ELF-1 (cell line): ENCODE results near the gene SH3BGRL3.
A peak's percentile ranks its signal among the peaks of the same experiment; 100 is the strongest.

Experiments used
- DNase-seq: peaks from one replicate; pipeline ENCODE4 v3.0.0-alpha.2; 2016; ENCODE audit warnings: low read depth, low spot score

SH3BGRL3 gene

GRCh38 chr1:26277719-26278118, 2.2 kb upstream of the SH3BGRL3 start:
- no peak for DNase-seq

GRCh38 chr1:26278303-26278702, 1.6 kb upstream of the SH3BGRL3 start:
- no peak for DNase-seq

GRCh38 chr1:26278724-26279455, 996 bp upstream of the SH3BGRL3 start:
- DNase-seq, result no peak

DNA sequence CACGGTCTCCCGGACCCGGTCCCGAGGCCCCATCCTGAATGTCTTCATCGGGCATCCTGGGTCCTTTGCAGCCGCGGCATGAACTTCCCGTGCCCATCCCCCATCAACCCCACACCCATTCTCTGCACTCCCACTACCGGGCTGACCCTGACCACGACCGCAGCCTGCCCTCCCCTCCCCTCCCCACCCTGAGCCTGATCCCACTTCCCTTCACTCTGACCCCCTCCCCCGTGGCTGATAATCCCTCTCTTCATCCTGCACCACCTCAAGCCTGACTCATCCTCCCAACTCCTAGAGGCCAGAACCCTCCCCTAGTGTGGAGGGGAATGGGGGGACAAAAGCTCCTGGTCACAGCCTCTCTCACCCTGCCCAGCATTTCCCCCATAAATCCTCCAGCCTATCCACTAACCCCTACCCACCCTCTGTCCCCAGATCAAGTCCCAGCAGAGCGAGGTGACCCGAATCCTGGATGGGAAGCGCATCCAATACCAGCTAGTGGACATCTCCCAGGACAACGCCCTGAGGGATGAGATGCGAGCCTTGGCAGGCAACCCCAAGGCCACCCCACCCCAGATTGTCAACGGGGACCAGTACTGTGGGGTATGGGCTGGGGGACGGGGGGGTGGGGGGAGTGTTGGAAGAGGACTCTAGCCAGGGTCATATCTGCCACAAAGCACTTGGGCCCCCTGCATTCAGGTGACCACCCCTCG, 602 bp downstream of the SH3BGRL3 start:
- no peak for DNase-seq

GRCh38 chr1:26281091-26281958, 1.4 kb downstream of the SH3BGRL3 start:
- no peak for DNase-seq

- peak; percentile 80 for DNase-seq
Observed at GRCh38 chr1:26281971-26282370, 2.1 kb downstream of the SH3BGRL3 start.

- DNase-seq, result no peak
Observed at GRCh38 chr1:26282401-26282918, 2.6 kb downstream of the SH3BGRL3 start.

DNA sequence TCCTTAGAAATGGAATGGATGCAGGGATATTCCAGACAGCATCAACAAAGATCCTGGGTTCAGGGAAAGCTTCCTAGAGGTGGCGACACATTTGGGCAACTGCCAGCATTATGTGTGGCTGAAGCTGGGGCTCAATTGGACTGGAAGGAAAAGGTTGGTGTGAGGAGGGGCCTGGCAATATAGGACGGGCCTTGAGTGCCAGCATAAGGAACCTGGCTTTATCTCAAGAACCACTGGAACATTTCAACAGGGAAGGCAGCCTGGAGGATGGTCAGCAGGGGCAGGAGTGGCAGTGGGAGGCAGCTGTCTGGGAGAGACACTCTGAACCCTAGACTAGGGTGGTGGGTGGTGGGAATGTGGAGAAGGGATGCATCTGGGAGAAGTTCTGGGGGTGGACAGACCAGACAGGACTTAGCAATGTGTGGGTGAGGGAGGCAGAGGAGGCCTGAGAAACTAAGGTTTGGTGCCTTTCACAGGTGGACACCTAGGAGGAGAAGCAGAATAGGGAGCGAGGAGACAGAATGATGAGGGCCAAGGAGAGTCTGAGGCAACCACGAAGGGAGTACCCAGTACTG, 3.5 kb downstream of the SH3BGRL3 start:
- no peak for DNase-seq

GRCh38 chr1:26283871-26284596, 4.1 kb downstream of the SH3BGRL3 start:
- DNase-seq, result no peak

GRCh38 chr1:26284597-26285347, 4.9 kb downstream of the SH3BGRL3 start:
- DNase-seq, result peak; percentile 86

GRCh38 chr1:26285366-26286063, 5.6 kb downstream of the SH3BGRL3 start:
- peak; percentile 89 for DNase-seq

DNA sequence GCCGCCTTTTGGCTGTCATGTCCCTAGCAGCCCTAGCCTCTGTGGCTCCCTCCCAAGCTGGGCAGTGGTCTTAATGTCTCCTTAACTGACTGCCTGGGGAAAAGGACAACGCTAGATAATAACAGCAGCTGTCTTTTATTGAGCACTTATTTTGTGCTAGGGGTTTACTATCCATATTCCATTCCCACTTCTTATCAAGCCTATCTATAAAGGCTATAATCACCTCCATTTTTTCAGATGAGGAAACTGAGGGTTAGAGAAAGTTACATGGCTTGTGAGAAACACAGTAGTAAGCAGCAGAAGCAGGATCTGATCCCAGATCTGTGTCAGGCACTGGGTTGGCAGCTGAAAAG, 6.2 kb downstream of the SH3BGRL3 start:
- DNase-seq, result no peak

DNA sequence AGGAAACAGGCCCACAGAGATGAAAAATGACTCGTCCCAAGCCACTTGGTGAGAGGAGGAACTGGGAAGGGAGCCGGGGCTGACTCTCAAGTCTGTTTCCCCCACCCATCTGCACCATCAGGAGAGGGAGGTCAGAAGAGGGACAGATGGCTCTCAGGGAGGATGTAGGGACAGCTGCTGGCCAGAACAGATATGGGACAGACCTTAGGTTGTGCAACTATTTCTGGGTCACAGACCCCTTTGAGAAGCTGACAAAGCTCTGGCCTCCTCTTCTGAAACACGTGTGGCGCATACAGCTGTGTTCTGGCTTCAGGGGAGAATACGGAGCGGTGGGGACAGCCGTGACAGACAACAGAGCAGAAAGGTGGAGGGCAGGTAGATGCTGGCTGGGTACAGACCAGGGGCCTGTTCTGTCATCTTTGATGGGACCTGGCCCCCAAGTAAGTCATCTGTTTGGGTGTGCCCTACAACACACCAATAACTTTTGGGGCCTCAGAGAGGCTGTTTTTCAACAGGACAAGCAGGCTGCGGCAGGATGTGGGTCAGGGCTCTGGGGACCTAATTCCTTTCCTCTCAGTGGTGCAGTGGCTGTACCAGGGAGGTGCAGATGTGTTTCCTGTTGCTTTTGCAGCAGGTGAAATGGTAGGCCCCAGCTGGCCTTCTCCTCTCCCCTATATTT, 7.3 kb downstream of the SH3BGRL3 start:
- no peak for DNase-seq

GRCh38 chr1:26287811-26288210, 7.9 kb downstream of the SH3BGRL3 start:
- DNase-seq, result no peak

DNA sequence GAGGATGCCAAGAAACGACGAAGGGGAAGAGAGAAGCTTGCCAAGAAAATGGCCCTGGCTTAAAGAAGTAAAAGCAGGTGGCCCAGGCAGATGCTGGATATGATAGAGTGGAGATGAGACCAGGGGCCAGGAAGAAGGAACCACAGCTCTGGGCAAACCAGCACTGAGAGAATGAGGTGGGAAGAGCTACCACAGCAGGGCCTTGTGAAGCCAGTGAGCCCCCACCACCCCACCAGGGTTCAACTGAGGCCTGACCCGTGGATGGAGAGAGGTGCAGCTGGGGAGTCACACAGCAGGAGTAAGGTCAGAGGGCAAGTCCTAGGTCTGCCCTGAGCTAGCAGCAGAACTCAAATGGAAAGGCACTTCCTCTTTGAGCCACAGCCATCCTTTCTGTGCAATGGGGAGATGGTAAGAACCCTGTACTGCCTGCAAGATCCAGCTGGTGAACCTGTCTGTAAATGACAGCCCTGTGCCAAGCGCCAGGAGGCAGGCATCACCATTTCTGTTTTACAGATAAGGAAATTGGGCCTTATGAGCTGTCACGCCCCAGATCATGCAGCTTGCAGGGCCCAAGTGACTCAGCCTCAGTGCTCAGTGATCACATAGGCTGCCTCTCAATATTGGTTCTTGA, 8.5 kb downstream of the SH3BGRL3 start:
- DNase-seq, result no peak

GRCh38 chr1:26289158-26290059, 9.5 kb downstream of the SH3BGRL3 start:
- no peak for DNase-seq

- peak; percentile 45 for DNase-seq
Observed at GRCh38 chr1:26290122-26290881, 10.4 kb downstream of the SH3BGRL3 start.
